Esophagus (tissue), 2 donors: ENCODE measurements around the gene ERCC6L2. TPM values are rescaled to one million over a fixed set of nuclear protein-coding genes. Genes with fewer than 3 reads are reported as not detected.

ENCODE experiments used
- H3K27ac ChIP-seq, 2 donors: one replicate each; pipeline ENCODE4 v1.5.1; 2013; ENCODE audit warnings: low read depth in 2 of 2, mild to moderate bottlenecking in 2 of 2, inconsistent platforms in 1 of 2, low read length in 1 of 2, moderate library complexity in 1 of 2
- H3K27me3 ChIP-seq, 2 donors: one replicate each; pipeline ENCODE4 v1.6.1; 2013; ENCODE audit warnings: low read length in 2 of 2, control low read depth in 1 of 2, mild to moderate bottlenecking in 1 of 2; ENCODE audit not compliant: insufficient read depth in 2 of 2, control insufficient read depth in 1 of 2
- H3K36me3 ChIP-seq, 2 donors: one replicate each; pipeline ENCODE4 v1.6.1; 2013; ENCODE audit warnings: low read length in 1 of 2; ENCODE audit not compliant: control insufficient read depth in 2 of 2, insufficient read depth in 2 of 2
- H3K4me1 ChIP-seq, 2 donors: one replicate each; pipeline ENCODE4 v1.6.1; 2013; ENCODE audit warnings: low read length in 1 of 2; ENCODE audit not compliant: control insufficient read depth in 2 of 2, insufficient read depth in 2 of 2
- H3K4me3 ChIP-seq, 2 donors: one replicate each; pipeline ENCODE4 v1.5.1; 2013; ENCODE audit warnings: low read length in 2 of 2, mild to moderate bottlenecking in 2 of 2, low read depth in 1 of 2, moderate library complexity in 1 of 2
- H3K9me3 ChIP-seq, 2 donors: one replicate each; pipeline ENCODE4 v1.6.1; 2013; ENCODE audit warnings: mild to moderate bottlenecking in 2 of 2, low read depth in 1 of 2, low read length in 1 of 2, moderate library complexity in 1 of 2; ENCODE audit not compliant: control insufficient read depth in 2 of 2, insufficient read depth in 1 of 2
- WGBS, 2 donors: extraction: QIAGEN DNeasy Blood & Tissue Kit; methylation state at CpG; one replicate each; pipeline ENCODE4 v1.1.7; 2013; 5-methylcytosine and 5-hydroxymethylcytosine counted together
- polyA plus RNA-seq, 2 donors: library from polyadenylated mRNA; stranded (reverse); fragments of 200-250 nt; gene quantifications; one replicate each; pipeline ENCODE4 v1.2.3, GENCODE V29; 2013
- donor health status: healthy with polysubstance abuse.
- donor health status: Bipolar disorder and iron deficiency.

Gene ERCC6L2
- polyA plus RNA-seq, 2 donors, result 3.0 to 6.2 TPM

- Histone ChIP-seq H3K36me3 (no peaks in the 10 kb centered on the region), H3K27ac (no peak overlapping the region), H3K4me1 (no peaks in the 10 kb centered on the region), H3K9me3 (no peaks in the 10 kb centered on the region), H3K4me3 (no peak overlapping the region), H3K27me3 (no peaks in the 10 kb centered on the region)
- 62 to 79% methylated on average over 2 of the region's 2 CpGs for WGBS, 2 donors
Measured at GRCh38 chr9:95840074-95840473, 35.4 kb upstream of the ERCC6L2 start.

- no peak overlapping the region for H3K4me3 ChIP-seq
- H3K4me1 ChIP-seq, result no peaks in the 10 kb centered on the region
- no peaks in the 10 kb centered on the region for H3K27me3 ChIP-seq
- H3K36me3 ChIP-seq, result no peaks in the 10 kb centered on the region
- WGBS, 2 donors, result 88 to 97% methylated on average over 3 of the region's 3 CpGs
- H3K27ac ChIP-seq, result no peak overlapping the region
- H3K9me3 ChIP-seq, result no peaks in the 10 kb centered on the region
Measured at GRCh38 chr9:95841377-95841776, 34.1 kb upstream of the ERCC6L2 start.

GRCh38 chr9:95845751-95846150 is 29.7 kb upstream of the ERCC6L2 start:
- H3K27ac ChIP-seq, result no peak overlapping the region
- no peak overlapping the region for H3K4me3 ChIP-seq
- 68 to 70% methylated on average over 1 of the region's 1 CpG for WGBS, 2 donors
- H3K4me1 ChIP-seq, result no peaks in the 10 kb centered on the region
- no peaks in the 10 kb centered on the region for H3K36me3 ChIP-seq
- no peaks in the 10 kb centered on the region for H3K9me3 ChIP-seq
- no peaks in the 10 kb centered on the region for H3K27me3 ChIP-seq

- no peak overlapping the region for H3K4me3 ChIP-seq
- no peak overlapping the region for H3K27ac ChIP-seq
- H3K27me3 ChIP-seq, result no peaks in the 10 kb centered on the region
- no peaks in the 10 kb centered on the region for H3K36me3 ChIP-seq
- no peaks in the 10 kb centered on the region for H3K4me1 ChIP-seq
- H3K9me3 ChIP-seq, result no peaks in the 10 kb centered on the region
Measured at GRCh38 chr9:95848764-95849163, 26.7 kb upstream of the ERCC6L2 start.

GRCh38 chr9:95852059-95853032 is 23.1 kb upstream of the ERCC6L2 start:
- 67 to 69% methylated on average over 7 of the region's 7 CpGs for whole genome bisulfite sequencing, 2 donors
- no peaks in the 10 kb centered on the region for H3K9me3 ChIP-seq
- H3K4me1 ChIP-seq, result peaks cover 2 to 3% of the 10 kb centered on the region in 2 donors
- no peak overlapping the region for H3K4me3 ChIP-seq
- no peak overlapping the region for H3K27ac ChIP-seq
- H3K36me3 ChIP-seq, result no peaks in the 10 kb centered on the region
- H3K27me3 ChIP-seq, result no peaks in the 10 kb centered on the region

- Histone ChIP-seq H3K9me3 (no peaks in the 10 kb centered on the region), H3K4me3 (no peak overlapping the region), H3K4me1 (peaks cover 3 to 5% of the 10 kb centered on the region in 2 donors), H3K27ac (no peak overlapping the region), H3K27me3 (no peaks in the 10 kb centered on the region), H3K36me3 (no peaks in the 10 kb centered on the region)
- WGBS, 2 donors, result 45 to 63% methylated on average over 1 of the region's 1 CpG
Measured at GRCh38 chr9:95854386-95855020, 21.0 kb upstream of the ERCC6L2 start.

GRCh38 chr9:95855961-95856360 is 19.5 kb upstream of the ERCC6L2 start:
- Histone ChIP-seq H3K36me3 (no peaks in the 10 kb centered on the region), H3K4me3 (no peak overlapping the region), H3K27ac (no peak overlapping the region), H3K4me1 (peaks cover 3 to 5% of the 10 kb centered on the region in 2 donors), H3K27me3 (no peaks in the 10 kb centered on the region), H3K9me3 (no peaks in the 10 kb centered on the region)

GRCh38 chr9:95857124-95857523 is 18.4 kb upstream of the ERCC6L2 start:
- no peak overlapping the region for H3K27ac ChIP-seq

GRCh38 chr9:95857896-95858295 is 17.6 kb upstream of the ERCC6L2 start:
- peaks cover 3 to 5% of the 10 kb centered on the region in 2 donors for H3K4me1 ChIP-seq
- H3K27ac ChIP-seq, result no peak overlapping the region
- H3K9me3 ChIP-seq, result no peaks in the 10 kb centered on the region
- H3K4me3 ChIP-seq, result no peak overlapping the region
- H3K36me3 ChIP-seq, result no peaks in the 10 kb centered on the region
- H3K27me3 ChIP-seq, result no peaks in the 10 kb centered on the region

More at GRCh38 chr9:95857124-95857523, 18.4 kb upstream of the ERCC6L2 start:
- Histone ChIP-seq H3K36me3 (no peaks in the 10 kb centered on the region), H3K9me3 (no peaks in the 10 kb centered on the region), H3K4me1 (peaks cover 3 to 5% of the 10 kb centered on the region in 2 donors), H3K4me3 (no peak overlapping the region), H3K27me3 (no peaks in the 10 kb centered on the region)
- 28 to 29% methylated on average over 2 of the region's 2 CpGs for WGBS, 2 donors
